ENCODE results near the gene LY6G6D.

LY6G6D gene

DNA sequence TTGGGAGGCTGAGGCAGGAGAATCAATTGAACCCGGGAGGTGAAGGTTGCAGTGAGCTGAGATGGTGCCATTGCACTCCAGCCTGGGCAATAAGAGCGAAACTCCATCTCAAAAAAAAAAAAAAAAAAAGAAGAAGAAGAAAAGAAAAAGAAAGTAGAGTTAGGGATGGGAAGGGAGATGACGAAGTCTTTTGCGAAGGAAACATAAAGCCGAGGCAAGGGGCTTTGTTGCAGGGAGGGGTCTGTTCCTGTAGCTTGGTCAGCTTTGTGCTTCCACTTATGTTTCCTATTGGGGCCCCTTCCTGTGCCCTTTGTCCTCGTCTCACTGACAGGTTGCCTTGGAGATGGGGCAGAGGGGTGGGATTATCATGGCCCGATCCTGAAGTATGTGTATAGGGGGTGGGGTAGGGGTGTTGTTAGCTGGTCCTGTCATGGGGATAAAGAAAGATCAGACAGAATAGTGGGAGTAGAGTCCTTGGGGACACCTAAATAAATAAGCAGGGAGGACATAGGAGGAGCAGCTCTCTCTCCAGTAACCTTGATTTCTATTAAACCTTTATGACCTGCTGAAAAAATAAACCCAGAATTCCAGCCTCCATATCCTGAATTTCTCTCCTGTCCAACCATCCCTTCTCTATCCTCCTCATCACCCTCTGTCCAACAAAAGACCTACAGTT lies 22.3 kb downstream of the LY6G6D start:
- DNase-seq, result peak; percentile 30

DNA sequence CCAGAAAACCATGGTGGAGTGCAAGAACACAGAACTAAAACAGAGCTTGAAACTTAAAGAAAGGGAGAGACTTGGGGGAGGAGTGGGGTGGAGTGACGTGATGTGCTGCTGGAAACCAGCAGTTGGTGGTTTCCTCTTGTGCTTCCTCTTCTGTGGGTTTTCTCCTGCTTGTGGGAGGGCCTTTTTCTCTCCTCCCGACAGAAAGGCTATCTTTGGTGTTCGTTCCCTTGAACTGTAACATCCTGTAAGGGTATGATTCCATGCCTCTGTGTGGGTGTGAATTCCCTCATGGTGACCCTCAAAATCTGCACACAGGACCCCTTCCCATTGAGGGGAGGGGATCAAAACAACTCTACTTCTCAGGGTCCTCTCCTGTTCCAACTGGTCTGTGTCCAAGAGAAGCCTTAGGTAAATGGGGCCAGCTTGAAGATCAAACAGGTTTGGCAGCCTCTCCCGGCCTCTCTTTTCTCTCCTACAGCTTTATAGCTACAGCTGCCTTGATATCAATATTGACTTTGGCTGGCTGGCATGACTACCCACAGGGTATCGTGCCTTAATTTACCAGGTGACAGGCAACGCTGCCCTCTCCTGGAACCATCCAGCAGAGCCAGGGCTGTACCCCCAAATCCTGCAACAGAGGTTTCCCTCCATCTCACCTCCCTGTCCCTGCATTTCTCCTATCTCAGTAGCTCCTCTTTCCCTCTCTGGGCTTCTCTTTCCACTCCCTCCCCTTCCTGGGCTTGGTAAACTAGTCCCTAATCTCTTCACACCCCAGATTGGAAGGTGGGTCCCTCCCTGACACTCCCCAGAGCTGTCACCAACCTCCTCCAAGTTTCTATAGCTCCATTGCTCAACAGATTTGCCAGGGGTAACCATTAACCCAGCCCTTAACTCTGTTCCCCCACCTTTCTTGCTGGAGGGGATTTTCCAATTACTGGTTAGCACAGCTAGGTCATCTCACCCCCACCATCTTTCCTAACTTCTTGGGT lies 23.1 kb downstream of the LY6G6D start:
- peak; percentile 85 for DNase-seq

DNA sequence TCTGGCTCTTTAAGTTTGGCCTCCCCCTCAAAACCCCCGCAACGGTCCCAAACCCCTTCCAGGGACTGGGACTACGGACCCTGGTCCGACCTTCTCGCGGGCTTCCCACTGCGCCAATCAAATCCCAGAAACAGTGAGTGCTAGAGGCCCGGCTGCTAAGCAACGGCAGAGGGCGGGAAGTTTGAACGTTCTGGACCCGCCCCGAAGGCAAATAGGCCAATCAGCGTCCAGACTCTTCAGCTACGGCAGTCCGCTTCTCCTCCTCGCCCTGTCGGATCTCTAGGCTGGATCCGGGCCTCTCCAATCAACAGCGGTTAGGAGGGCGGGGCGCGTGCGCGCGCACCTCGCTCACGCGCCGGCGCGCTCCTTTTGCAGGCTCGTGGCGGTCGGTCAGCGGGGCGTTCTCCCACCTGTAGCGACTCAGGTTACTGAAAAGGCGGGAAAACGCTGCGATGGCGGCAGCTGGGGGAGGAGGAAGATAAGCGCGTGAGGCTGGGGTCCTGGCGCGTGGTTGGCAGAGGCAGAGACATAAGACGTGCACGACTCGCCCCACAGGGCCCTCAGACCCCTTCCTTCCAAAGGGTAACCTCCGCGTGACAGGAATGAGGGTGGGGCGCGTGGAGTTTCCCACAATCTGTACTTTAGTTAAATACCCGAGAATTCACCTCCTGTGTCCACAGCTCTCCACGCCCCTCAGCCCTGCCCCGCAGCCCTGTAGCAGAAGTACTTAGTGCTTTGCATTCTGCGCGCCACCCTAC lies 24.7 kb downstream of the LY6G6D start, which contains the start of gene MSH5:
Gene MSH5 (plus strand): TSS at position 367 of the 758 bp plus-strand sequence. CDS start 462 bp downstream, outside the sequence.
- DNase-seq, result peak; percentile 99

DNA sequence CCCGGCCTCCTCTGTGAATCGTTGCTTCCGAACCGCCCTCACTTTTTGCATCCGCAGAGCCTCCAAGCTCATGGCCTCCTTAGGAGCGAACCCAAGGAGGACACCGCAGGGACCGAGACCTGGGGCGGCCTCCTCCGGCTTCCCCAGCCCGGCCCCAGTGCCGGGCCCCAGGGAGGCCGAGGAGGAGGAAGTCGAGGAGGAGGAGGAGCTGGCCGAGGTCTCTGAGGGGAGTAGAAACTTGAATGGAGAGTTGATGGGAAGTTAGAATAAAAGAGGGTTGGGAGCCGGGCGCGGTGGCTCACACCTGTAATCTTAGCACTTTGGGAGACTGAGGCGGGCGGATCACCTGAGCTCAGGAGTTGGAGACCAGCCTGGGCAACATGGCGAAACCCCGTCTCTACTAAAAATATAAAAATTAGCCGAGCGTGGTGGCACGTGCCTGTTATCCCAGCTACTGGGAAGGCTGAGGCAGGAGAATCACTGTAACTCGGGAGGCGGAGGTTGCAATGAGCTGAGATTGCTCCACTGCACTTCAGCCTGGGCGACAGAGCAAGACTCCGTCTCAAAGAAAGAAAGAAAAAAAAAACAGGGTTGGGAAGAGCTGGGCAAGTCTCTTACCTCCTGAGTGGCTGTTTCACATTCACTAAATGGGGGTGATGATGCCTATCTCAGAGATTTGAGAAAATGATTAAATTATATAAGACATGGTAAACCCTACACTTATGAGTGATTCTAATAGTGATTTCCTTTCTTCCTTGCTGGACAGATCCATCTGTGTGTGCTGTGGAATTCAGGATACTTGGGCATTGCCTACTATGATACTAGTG lies 25.5 kb downstream of the LY6G6D start:
- no peak for DNase-seq

DNA sequence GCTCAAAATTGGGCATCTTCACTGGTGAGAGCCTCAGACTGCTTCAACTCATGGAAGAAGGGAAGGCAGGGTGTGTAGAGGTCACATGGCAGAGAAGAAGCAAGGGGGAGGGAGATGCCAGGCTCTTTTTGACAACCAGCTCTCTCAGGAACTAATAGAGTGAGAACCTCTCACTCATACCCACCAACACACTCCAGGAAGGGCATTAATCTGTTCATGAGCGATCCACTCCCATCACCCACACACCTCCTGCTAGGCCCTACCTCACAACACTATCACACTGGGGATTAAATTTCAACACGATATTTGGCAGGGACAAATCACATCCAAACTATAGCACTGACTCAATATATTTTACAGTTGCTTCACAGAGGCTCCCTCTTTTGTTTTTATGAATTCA lies 26.7 kb downstream of the LY6G6D start:
- DNase-seq, result no peak

DNA sequence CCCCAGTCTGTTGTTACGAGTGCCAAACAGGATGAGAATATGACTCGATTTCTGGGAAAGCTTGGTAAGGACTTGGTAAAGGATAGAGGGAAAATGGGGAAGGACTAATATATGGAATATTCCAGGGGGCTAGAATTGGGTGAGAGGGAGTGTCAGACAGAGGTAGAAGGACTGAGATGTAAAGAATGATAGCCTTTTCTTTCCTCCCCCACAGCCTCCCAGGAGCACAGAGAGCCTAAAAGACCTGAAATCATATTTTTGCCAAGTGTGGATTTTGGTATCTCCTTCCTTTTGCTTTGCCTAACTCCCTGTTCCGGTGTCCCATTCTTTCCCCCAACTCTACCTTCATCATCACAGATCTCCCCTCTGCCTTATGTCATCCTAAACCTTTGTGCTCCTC lies 27.7 kb downstream of the LY6G6D start:
- no peak for DNase-seq

DNA sequence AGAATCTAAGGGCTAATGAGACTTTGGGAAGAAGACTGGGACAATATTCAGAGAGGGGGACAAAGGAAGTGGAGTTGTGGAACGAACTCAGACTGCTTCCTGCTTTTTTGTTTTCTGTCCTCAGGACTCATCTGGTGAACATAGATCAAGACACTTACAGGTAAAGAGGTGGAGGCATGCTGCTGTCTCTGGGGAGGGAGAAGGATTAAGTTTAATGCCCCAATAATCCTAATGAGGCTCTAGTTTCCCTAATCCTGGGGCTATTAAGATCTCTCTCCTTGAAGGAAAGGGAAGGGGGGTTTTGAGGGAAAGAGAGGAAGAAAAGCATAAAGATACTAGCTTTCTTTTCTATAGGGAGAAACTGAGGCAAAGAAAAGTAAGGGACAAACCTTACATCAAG lies 29.3 kb downstream of the LY6G6D start:
- DNase-seq, result no peak

DNA sequence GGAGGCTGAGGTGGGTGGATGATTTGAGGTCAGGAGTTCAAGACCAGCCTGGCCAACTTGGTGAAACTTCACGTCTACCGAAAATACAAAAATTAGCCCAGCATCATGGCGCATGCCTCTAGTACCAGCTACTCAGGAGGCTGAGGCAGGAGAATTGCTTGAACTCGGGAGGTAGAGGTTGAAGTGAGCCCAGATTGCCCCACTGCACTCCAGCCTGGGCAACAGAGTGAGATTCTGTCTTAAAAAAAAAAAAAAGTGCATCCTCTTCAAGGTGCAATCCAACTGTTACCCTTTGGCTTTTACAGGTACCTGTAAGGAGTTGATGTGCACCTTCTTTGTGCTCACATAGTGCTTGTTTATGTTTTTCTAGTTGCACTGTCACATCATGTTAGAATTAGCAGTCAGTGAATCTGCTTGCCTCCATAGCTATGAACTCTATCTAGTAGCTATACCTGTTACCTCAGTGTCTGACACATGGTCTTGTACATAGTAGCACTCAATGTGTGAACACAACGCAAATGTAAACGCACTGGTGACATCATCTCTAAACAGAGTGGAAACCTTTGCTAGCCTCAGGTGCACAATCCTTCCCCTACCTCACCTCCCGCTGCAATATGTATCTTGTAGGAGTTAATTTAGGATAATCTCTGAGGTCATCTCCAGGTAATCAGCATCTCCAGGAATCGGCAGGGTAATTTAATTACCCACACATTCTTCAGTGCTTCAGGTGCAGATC lies 34.3 kb downstream of the LY6G6D start:
- peak; percentile 21 for DNase-seq

DNA sequence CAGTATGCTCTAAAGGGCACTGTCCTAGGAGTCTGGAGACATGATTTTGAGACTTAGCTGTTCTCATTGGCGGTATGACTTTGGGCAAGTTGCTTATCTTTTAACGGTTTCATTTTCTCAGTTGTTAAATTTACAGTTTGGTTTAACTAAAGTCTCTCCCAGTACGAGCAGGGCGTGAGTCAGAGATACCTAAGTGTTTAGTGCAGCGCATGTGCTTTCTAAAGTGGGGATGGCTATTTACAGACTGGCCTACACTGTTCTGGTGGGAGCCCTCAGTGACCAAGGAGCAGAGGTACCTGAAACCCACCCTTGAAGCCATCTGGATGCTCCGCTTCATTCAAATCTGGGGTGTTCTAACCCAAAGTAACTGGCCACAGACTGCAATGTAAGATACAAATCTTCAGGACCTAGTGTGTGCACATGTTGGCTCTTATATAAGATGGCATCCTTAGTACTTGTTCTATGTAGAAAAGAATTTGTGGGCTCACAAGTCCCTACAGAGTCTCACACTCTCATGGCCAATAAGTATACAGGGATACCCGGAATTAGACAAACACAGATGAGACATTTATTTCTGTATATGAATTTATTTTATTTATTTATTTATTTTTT lies 35.4 kb downstream of the LY6G6D start:
- no peak for DNase-seq

DNA sequence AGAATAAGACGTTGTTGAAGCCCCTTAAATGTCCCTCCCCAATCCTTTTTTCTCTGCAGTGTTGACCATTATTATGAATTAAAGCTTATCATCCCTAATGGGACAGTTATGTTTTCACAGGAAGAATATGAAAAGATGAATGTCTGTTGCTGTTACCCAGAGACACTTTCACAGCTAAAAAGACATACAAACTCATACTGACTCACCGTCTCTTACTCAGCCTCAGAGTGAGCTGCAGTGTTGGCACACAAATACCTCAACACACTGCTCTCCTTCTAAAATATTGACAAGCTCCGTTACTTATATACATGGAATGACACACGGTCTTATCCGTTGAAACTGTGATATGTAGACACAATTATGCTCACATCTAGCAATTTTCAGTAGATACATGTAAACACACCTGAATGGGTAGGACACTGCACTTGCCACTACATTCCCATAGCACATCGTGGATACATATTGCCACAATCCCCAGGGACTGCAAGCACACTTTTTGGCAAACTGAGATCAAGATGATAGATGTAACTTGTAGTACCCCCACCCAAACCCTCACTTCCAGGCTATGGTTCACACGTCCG lies 37.7 kb downstream of the LY6G6D start:
- no peak for DNase-seq

DNA sequence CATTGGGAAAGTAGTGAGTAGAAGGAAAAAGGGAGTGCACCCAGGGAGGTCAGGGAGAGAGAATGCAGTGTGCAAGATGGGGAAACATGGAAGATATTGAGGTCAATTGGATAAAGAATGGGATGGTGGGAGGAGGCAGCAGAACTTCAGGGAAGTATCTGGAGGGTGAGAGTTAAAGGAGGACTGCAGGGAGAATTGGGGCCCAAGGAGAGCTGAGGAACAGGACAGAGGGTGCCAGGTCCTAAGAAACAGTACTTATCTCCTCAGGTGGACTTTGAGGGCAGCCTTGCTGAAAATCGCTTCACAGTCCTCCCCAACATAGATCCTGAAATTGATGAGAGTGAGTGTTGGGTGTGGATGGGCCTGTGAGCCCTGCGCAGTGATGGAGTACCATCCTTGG lies 43.1 kb downstream of the LY6G6D start:
- no peak for DNase-seq

DNA sequence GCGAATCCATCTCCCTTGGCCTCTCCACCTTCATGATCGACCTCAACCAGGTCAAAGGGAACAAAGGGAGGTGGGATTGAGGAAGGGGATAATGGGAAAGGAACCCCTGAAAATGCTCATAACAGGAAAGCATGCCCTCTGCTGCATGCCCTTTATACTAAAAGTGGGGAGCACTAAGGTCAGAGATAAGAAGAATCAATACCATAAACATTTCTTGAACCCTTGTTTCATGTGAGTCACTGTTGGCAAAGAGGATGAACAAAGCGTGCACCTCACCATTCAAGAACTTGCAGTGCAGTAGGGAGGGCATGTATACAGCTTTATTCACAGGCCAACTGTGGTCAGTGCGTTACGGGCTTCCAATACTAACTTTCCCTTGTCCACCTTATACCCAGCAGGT lies 45.6 kb downstream of the LY6G6D start:
- no peak for DNase-seq

DNA sequence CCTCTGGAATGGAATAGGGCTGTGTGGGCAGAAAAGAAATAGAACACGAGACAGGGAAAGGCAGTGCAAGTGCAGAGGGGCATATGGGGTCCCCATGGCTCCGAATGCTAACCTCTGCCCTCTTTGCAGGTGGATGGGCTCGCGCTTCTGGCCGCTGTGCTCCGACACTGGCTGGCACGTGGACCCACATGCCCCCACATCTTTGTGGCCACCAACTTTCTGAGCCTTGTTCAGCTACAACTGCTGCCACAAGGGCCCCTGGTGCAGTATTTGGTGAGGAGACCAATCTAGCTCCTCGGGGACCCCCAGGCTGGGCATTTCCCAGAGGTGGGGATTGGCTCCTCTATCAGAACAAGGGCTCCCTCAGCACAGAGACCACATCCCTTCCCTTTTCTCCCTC lies 46.2 kb downstream of the LY6G6D start:
- DNase-seq, result no peak

DNA sequence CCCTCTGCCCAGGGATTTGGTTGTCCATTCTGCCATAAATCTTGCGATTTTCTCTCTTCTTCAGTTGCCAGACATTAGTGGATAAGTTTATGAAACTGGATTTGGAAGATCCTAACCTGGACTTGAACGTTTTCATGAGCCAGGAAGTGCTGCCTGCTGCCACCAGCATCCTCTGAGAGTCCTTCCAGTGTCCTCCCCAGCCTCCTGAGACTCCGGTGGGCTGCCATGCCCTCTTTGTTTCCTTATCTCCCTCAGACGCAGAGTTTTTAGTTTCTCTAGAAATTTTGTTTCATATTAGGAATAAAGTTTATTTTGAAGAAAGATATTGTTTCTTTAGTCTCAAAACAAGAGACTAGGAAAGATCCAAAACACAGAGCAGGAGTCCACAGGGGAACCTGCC lies 47.2 kb downstream of the LY6G6D start, which contains the start of gene SAPCD1:
Gene SAPCD1 (plus strand): TSS at position 301 of the 400 bp plus-strand sequence. CDS start 399 bp downstream, outside the sequence.
- no peak for DNase-seq

DNA sequence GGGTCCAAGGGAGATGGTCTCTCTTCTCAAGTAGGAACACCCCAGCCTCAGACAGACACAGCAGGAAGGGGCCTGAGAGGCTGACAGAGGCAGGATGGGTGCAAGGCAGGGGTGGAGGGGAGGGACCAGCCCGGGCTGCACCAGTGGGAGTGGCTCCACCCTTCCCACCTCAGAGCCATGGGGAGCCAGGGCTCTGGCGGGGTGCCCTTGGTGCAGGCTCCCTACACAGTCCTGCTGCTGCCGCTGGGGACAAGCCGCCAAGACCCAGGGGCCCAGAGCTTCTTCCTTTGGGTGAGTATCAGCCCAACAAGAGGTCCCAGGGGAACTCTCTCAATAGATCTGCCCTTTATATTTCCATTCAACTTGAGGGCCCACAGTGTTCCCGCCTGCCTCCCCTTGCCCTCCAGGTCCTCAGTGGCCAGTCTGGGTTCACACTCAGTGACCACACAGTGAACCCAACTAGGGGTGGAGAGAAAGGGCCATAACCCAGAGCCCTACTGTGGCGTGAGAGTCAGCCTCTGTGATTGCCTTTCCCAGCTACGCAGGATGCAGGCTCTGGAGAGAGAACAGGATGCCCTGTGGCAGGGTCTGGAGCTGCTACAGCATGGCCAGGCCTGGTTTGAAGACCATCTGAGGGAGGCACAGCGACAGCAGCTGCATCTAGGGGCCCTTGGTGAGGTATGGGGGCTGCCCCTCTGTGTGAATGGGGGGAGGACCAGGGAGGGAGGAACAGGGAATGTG lies 47.9 kb downstream of the LY6G6D start:
- no peak for DNase-seq

DNA sequence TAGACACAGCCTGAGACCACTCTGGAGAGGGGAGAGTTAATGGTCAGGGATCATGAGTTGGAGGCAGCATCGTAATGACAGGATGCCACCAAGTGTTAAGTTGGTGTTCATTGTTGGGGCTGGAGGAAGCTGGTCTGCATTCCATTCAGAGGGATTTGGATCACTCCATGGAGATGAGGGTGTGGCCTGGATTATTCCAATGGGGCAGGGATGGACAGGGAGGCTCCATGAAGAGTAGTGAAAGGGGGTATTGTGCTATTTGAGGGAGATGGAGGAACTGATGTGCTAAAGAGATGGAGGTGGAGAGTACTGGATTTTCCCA lies 48.4 kb downstream of the LY6G6D start:
- no peak for DNase-seq

DNA sequence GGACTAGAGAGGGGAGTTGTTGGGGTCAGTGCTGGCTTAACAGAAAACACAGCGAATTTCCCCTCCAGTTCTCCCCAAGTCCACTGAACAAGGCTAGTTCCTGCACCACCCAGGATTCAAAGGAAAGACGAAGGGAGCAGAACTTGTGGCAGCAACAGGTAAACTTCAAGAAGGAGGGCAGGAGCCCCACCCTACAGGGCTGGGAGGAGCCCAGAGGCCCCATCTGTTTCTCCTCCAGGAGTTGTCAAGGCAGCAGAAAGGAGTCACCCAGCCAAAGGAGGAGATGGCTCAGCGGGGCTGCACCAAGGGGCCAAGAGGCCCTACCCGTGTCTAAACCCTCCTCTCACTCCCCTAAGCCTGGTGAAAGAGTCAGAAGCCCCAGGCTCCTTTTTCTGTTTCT lies 49.0 kb downstream of the LY6G6D start:
- no peak for DNase-seq

DNA sequence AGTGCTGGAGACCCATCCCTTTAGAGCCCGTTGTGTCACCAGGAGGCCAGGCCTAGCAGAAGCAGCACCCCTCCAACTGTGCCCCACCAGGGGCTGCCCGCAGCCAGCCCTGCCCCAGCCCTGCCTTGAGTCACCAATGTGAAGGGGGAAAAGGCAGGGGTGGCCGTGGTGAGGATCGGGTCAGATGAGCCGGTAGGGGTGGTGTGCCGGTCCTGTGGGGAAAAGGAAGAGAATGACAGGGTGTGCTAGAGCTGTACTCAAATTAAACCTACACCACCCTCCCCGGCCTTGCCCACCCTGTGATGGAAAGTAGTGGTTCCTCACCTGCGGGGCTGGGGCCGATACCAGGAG lies 50.4 kb downstream of the LY6G6D start:
- no peak for DNase-seq

DNA sequence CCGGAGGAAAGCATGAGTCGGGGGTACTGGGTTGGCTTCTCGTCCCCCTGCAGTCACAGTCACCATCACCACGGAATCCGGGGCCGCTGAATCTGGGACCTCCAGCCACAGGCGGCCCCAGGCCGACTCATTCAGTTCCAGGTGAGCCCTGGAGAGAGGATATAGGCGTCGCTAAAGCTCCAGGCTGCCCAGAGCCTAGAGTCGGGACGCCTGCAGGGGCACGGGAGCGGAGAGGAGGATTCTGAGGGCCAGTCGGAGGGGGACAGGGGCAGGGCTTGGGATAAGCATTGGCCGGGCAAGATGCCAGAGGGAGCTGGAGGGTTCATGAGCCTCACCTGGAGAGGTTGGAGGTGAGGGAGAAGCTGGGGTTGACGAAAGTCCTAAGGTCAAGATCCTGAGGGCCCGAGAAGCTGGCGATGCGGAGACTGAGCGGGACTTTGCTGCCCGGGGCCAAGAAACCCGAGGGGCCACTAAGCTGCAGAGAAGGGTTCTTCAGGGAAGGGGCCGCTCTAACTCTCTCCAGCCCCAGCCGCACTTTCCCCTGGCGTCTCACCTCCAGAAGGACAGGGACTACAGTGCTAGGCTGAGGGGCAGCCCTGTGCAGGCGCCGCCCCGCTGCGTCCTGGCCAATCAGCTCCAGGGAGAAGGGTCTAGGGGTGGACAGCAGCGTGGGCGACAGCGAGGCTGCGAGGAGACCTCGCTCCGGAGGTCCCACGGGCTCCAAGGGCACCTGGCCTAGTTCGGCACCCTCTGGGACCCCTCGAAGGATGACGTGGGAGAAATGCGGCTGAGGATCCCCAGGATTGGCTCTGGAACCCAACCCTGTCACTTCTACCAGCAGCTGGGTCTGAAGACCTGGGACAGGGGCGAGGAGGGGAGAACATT lies 51.0 kb downstream of the LY6G6D start:
- DNase-seq, result no peak
